GM23338 (cell line): ENCODE results near the gene FRMD4A. TPM values are rescaled to one million over a fixed set of nuclear protein-coding genes. Genes with fewer than 3 reads are reported as not detected.

Source experiments
- ATAC-seq: fragments of 200-7000 bp; cut with Tn5 transposase; 3 replicates; pipeline ENCODE4 v1.9.1; 2020
- DNase-seq: peaks from one replicate; pipeline ENCODE4 v3.0.0-alpha.2; 2015; ENCODE audit warnings: low spot score
- H2AFZ ChIP-seq: fragments of 200-600 bp; sonication (generic); 2 replicates; pipeline ENCODE4 v1.8.0; 2016; ENCODE audit warnings: antibody characterized with exemption, mild to moderate bottlenecking, moderate library complexity
- H3F3A ChIP-seq: fragments of 200-600 bp; sonication (generic); replicated peaks from 2 replicates; pipeline ENCODE4 v1.8.0; 2017; ENCODE audit warnings: antibody characterized with exemption, mixed run types, low read depth
- H3K27ac ChIP-seq: fragments of 200-600 bp; sonication (generic); 2 replicates; pipeline ENCODE4 v1.6.1; 2016; ENCODE audit warnings: low read depth
- H3K27me3 ChIP-seq: fragments of 200-600 bp; sonication (generic); 2 replicates; pipeline ENCODE4 v1.8.0; 2016; ENCODE audit warnings: mild to moderate bottlenecking, mixed run types, moderate library complexity; ENCODE audit not compliant: insufficient read depth
- H3K36me3 ChIP-seq: fragments of 200-600 bp; sonication (generic); 2 replicates; pipeline ENCODE4 v1.8.0; 2016; ENCODE audit warnings: mild to moderate bottlenecking; ENCODE audit not compliant: insufficient read depth
- H3K4me1 ChIP-seq: fragments of 200-600 bp; sonication (generic); 2 replicates; pipeline ENCODE4 v1.8.0; 2016; ENCODE audit warnings: mild to moderate bottlenecking, moderate library complexity; ENCODE audit not compliant: insufficient read depth
- H3K4me2 ChIP-seq: fragments of 200-600 bp; sonication (generic); 2 replicates; pipeline ENCODE4 v1.7.1; 2017; ENCODE audit warnings: mixed run types
- H3K4me3 ChIP-seq: fragments of 200-600 bp; sonication (generic); 2 replicates; pipeline ENCODE4 v1.6.1; 2016; ENCODE audit warnings: mixed run types
- H3K79me2 ChIP-seq: fragments of 200-600 bp; sonication (generic); replicated peaks from 2 replicates; pipeline ENCODE4 v1.8.0; 2017; ENCODE audit warnings: mild to moderate bottlenecking; ENCODE audit not compliant: insufficient read depth
- H3K9me2 ChIP-seq: fragments of 200-600 bp; sonication (generic); 2 replicates; pipeline ENCODE4 v1.8.0; 2017; ENCODE audit not compliant: insufficient read depth
- H4K20me1 ChIP-seq: fragments of 200-600 bp; sonication (generic); replicated peaks from 2 replicates; pipeline ENCODE4 v1.8.0; 2017; ENCODE audit warnings: mild to moderate bottlenecking; ENCODE audit not compliant: insufficient read depth
- H3K27ac Mint-ChIP-seq: 2 replicates; pipeline ENCODE4 v1.8.0; 2020; ENCODE audit warnings: inconsistent platforms, mild to moderate bottlenecking, moderate library complexity, mixed read lengths
- H3K27me3 Mint-ChIP-seq: 3 replicates; pipeline ENCODE4 v1.8.0; 2022; ENCODE audit warnings: low read depth, mild to moderate bottlenecking, moderate library complexity, mixed read lengths, inconsistent platforms; ENCODE audit not compliant: insufficient read depth, poor library complexity
- H3K36me3 Mint-ChIP-seq: 3 replicates; pipeline ENCODE4 v1.8.0; 2021; ENCODE audit warnings: low read depth, mild to moderate bottlenecking, inconsistent platforms, moderate library complexity, mixed read lengths
- H3K4me1 Mint-ChIP-seq: 3 replicates; pipeline ENCODE4 v1.8.0; 2020; ENCODE audit warnings: mild to moderate bottlenecking, inconsistent platforms, mixed read lengths
- H3K4me3 Mint-ChIP-seq: 3 replicates; pipeline ENCODE4 v1.8.0; 2021; ENCODE audit warnings: moderate library complexity, mild to moderate bottlenecking, inconsistent platforms, mixed read lengths
- H3K9me3 Mint-ChIP-seq: 3 replicates; pipeline ENCODE4 v1.8.0; 2020; ENCODE audit warnings: moderate library complexity, mild to moderate bottlenecking, inconsistent platforms, mixed read lengths
- EZH2phosphoT487 ChIP-seq: fragments of 200-600 bp; sonication (generic); IDR thresholded peaks from one replicate; pipeline ENCODE4 v1.8.1; 2018; ENCODE audit warnings: antibody characterized with exemption; ENCODE audit not compliant: unreplicated experiment
- JUNB ChIP-seq: IDR thresholded peaks from one replicate; pipeline ENCODE4 v1.6.1; 2016; ENCODE audit warnings: antibody characterized with exemption; ENCODE audit not compliant: unreplicated experiment
- NANOG ChIP-seq: IDR thresholded peaks from 2 replicates; pipeline ENCODE4 v1.6.1; 2016; ENCODE audit warnings: antibody characterized with exemption, borderline replicate concordance
- STAT1 ChIP-seq: IDR thresholded peaks from one replicate; pipeline ENCODE4 v1.6.1; 2016; ENCODE audit warnings: antibody characterized with exemption; ENCODE audit not compliant: unreplicated experiment
- ZNF331 ChIP-seq: fragments of 250-450 bp; sonication (Bioruptor Pico); IDR thresholded peaks from 2 replicates; pipeline ENCODE4 v1.5.0; 2020; ENCODE audit warnings: low read depth, mild to moderate bottlenecking, moderate library complexity
- polyA plus RNA-seq: library from polyadenylated mRNA; unstranded; fragments of >200 nt; fragmentation: Nextera tagmentation; extraction: Ambion mirVana; gene quantifications from 2 replicates; pipeline ENCODE4 v1.2.1, GENCODE V29; 2016
- total RNA-seq: library from RNA; depleted of rRNA; stranded (reverse); fragments of >200 nt; shearing (Covaris generic); gene quantifications from 2 replicates; pipeline ENCODE4 v1.2.3, GENCODE V29; 2014
- TF ChIP-seq, protein P1 (sequence below): fragments of 250-450 bp; sonication (Bioruptor Pico); IDR thresholded peaks from 2 replicates; pipeline ENCODE4 v1.5.0; 2020; ENCODE audit warnings: mild to moderate bottlenecking, moderate library complexity
- TF ChIP-seq, protein P2 (sequence below): IDR thresholded peaks from 2 replicates; pipeline ENCODE4 v1.6.1; 2016; ENCODE audit warnings: antibody characterized with exemption
- TF ChIP-seq, protein P3 (sequence below), 2 experiments: fragments of 200-600 bp in 1 of 2; sonication (generic) in 1 of 2; conservative IDR thresholded peaks; 2 replicates each; pipeline versions ENCODE4 v1.5.1 to v1.6.1; 2016 to 2017; ENCODE audit warnings: antibody characterized with exemption in 2 of 2, low read depth in 2 of 2, mild to moderate bottlenecking in 2 of 2, moderate library complexity in 1 of 2

FRMD4A gene
- total and polyA plus RNA-seq, 2 experiments from 2014 or later = 14.0 to 20.1 TPM

DNA sequence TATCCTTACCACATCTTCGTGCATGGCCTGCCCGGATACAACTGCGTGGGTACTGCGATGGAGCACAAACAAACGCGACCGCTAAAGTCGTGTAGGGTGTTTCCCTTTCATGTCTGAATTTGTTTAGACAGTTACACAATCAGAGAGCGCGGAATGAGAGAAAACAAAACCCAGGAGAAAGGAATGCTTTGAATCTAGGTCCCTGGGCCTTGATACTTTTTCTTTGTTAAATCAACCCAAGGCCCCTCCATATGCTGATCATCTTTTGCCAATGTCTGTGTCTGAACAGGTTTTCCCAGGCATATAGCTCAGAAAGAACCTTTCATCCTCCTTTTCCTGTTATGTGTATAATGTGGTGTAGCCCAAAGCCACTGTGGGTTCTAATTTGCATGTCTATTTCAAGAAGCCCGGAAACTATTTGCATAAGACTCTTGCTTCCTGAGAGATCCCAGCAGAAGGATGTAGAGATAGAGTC is 145.8 kb downstream of the FRMD4A start:
- no peak overlapping the region for H3K4me3 ChIP-seq
- no peak for TF ChIP-seq NANOG
- TF ChIP-seq, protein P1, sequence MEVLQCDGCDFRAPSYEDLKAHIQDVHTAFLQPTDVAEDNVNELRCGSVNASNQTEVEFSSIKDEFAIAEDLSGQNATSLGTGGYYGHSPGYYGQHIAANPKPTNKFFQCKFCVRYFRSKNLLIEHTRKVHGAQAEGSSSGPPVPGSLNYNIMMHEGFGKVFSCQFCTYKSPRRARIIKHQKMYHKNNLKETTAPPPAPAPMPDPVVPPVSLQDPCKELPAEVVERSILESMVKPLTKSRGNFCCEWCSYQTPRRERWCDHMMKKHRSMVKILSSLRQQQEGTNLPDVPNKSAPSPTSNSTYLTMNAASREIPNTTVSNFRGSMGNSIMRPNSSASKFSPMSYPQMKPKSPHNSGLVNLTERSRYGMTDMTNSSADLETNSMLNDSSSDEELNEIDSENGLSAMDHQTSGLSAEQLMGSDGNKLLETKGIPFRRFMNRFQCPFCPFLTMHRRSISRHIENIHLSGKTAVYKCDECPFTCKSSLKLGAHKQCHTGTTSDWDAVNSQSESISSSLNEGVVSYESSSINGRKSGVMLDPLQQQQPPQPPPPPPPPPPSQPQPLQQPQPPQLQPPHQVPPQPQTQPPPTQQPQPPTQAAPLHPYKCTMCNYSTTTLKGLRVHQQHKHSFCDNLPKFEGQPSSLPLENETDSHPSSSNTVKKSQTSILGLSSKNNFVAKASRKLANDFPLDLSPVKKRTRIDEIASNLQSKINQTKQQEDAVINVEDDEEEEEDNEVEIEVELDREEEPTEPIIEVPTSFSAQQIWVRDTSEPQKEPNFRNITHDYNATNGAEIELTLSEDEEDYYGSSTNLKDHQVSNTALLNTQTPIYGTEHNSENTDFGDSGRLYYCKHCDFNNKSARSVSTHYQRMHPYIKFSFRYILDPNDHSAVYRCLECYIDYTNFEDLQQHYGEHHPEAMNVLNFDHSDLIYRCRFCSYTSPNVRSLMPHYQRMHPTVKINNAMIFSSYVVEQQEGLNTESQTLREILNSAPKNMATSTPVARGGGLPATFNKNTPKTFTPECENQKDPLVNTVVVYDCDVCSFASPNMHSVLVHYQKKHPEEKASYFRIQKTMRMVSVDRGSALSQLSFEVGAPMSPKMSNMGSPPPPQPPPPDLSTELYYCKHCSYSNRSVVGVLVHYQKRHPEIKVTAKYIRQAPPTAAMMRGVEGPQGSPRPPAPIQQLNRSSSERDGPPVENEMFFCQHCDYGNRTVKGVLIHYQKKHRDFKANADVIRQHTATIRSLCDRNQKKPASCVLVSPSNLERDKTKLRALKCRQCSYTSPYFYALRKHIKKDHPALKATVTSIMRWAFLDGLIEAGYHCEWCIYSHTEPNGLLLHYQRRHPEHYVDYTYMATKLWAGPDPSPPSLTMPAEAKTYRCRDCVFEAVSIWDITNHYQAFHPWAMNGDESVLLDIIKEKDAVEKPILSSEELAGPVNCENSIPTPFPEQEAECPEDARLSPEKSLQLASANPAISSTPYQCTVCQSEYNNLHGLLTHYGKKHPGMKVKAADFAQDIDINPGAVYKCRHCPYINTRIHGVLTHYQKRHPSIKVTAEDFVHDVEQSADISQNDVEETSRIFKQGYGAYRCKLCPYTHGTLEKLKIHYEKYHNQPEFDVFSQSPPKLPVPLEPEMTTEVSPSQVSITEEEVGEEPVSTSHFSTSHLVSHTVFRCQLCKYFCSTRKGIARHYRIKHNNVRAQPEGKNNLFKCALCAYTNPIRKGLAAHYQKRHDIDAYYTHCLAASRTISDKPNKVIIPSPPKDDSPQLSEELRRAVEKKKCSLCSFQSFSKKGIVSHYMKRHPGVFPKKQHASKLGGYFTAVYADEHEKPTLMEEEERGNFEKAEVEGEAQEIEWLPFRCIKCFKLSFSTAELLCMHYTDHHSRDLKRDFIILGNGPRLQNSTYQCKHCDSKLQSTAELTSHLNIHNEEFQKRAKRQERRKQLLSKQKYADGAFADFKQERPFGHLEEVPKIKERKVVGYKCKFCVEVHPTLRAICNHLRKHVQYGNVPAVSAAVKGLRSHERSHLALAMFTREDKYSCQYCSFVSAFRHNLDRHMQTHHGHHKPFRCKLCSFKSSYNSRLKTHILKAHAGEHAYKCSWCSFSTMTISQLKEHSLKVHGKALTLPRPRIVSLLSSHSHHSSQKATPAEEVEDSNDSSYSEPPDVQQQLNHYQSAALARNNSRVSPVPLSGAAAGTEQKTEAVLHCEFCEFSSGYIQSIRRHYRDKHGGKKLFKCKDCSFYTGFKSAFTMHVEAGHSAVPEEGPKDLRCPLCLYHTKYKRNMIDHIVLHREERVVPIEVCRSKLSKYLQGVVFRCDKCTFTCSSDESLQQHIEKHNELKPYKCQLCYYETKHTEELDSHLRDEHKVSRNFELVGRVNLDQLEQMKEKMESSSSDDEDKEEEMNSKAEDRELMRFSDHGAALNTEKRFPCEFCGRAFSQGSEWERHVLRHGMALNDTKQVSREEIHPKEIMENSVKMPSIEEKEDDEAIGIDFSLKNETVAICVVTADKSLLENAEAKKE (CRISPR knock-in tag) = no peak
- no peak for TF ChIP-seq EZH2phosphoT487
- TF ChIP-seq, protein P2, sequence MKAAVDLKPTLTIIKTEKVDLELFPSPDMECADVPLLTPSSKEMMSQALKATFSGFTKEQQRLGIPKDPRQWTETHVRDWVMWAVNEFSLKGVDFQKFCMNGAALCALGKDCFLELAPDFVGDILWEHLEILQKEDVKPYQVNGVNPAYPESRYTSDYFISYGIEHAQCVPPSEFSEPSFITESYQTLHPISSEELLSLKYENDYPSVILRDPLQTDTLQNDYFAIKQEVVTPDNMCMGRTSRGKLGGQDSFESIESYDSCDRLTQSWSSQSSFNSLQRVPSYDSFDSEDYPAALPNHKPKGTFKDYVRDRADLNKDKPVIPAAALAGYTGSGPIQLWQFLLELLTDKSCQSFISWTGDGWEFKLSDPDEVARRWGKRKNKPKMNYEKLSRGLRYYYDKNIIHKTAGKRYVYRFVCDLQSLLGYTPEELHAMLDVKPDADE = no peak
- no peak for TF ChIP-seq JUNB
- no peak for TF ChIP-seq ZNF331
- TF ChIP-seq, protein P3, sequence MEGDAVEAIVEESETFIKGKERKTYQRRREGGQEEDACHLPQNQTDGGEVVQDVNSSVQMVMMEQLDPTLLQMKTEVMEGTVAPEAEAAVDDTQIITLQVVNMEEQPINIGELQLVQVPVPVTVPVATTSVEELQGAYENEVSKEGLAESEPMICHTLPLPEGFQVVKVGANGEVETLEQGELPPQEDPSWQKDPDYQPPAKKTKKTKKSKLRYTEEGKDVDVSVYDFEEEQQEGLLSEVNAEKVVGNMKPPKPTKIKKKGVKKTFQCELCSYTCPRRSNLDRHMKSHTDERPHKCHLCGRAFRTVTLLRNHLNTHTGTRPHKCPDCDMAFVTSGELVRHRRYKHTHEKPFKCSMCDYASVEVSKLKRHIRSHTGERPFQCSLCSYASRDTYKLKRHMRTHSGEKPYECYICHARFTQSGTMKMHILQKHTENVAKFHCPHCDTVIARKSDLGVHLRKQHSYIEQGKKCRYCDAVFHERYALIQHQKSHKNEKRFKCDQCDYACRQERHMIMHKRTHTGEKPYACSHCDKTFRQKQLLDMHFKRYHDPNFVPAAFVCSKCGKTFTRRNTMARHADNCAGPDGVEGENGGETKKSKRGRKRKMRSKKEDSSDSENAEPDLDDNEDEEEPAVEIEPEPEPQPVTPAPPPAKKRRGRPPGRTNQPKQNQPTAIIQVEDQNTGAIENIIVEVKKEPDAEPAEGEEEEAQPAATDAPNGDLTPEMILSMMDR (conservative IDR thresholded peaks at IDR 0.05; ENCODE audit: low read depth in 2 of 2) = no peak
- no peak for TF ChIP-seq STAT1
- Mint-ChIP-seq H3K27me3 (peaks cover 14% of the 10 kb centered on the region), H3K36me3 (no peaks in the 10 kb centered on the region), H3K9me3 (peaks cover 6% of the 10 kb centered on the region; the same call in 2 of the 3 replicates), H3K4me3 (peak overlapping the region; percentile 9; the same call in 1 of the 3 replicates), H3K27ac (peak overlapping the region; percentile 100), H3K4me1 (peaks cover 16% of the 10 kb centered on the region)
- ATAC-seq (peak; percentile 31), DNase-seq (peak; percentile 68)
- peaks cover 5% of the 10 kb centered on the region for H3K4me1 ChIP-seq
- no peaks in the 10 kb centered on the region for H3K36me3 ChIP-seq
- H3K27me3 ChIP-seq = no peaks in the 10 kb centered on the region
- no peak overlapping the region for H3K4me2 ChIP-seq
- peaks cover 4% of the 10 kb centered on the region; the same call in 1 of the 2 replicates for H3K9me2 ChIP-seq
- no peak overlapping the region for H2AFZ ChIP-seq
- peaks cover 4% of the 10 kb centered on the region; the same call in 1 of the 2 replicates for H3F3A ChIP-seq
- H4K20me1 ChIP-seq = no peaks in the 10 kb centered on the region
- H3K27ac ChIP-seq = peak overlapping the region; percentile 51
- no peaks in the 10 kb centered on the region for H3K79me2 ChIP-seq
